Measurements from ENCODE around the gene DRD5.
"Not testable (repeated sequence)": the region's sequence is repeated elsewhere in the genome, so short reads cannot be mapped to it uniquely, and the experiment has no call there.

DRD5 gene

DNA sequence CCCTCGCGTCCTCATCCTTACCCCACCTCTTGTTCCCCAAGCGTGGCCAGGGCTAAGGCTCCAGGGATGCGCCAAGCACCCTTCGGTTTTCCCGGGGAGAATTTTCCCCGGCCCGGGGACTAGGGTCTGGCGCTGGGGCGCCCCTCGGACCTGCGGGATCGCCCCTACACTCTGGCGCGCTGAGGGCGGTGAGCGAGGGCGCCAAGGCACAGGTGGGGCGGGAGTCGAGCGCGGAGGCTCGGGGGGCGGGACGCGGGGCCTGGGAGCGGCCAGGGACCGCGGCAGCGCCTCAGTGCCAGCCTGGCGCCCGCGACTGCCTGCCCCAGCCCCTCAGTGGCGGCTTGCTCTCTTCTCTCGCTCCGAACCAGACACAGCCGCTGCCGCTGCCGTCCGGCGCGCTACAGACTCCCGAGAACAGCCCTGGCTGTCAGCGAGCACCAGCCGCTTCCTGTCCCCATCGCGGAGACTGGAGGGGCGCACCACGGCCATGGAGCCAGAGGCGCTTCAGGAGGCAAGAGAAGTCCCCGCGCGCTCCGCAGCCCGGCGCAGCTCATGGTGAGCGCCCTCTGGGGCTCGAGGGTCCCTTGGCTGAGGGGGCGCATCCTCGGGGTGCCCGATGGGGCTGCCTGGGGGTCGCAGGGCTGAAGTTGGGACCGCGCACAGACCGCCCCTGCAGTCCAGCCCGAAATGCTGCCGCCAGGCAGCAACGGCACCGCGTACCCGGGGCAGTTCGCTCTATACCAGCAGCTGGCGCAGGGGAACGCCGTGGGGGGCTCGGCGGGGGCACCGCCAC lies at the start of gene DRD5:
TSS of gene DRD5 (plus strand) at position 292 of the 793 bp plus-strand sequence. CDS start at position 688, 396 bp downstream.
- Histone ChIP-seq H3K36me3 (ENCODE audit: control insufficient read depth, insufficient read depth, low read length) (no peaks in the 10 kb centered on the region), H3K4me1 (ENCODE audit: control insufficient read depth, insufficient read depth, low read length) (peaks cover 3% of the 10 kb centered on the region; the same call in 1 of the 2 replicates), H3K9me3 (ENCODE audit: control insufficient read depth, insufficient read depth, low read length) (no peaks in the 10 kb centered on the region), H3K27me3 (ENCODE audit: control insufficient read depth, insufficient read depth, low read length) (peaks cover 21% of the 10 kb centered on the region), H3K4me3 (ENCODE audit: low read length) (peak within 1 kb of the TSS; percentile 33; the same call in 1 of the 2 replicates), H3K27ac (ENCODE audit: low read length) (no peak within 1 kb of the TSS)
- WGBS (ENCODE audit: insufficient coverage, insufficient read length): no CpG with 5 or more reads among the region's 78 CpGs
- no peak for DNase-seq (ENCODE audit: low read depth, low spot score)

- H3K9me3 ChIP-seq (ENCODE audit: control insufficient read depth, insufficient read depth, low read length); DNase-seq (ENCODE audit: low read depth, low spot score); H3K4me1 ChIP-seq (ENCODE audit: control insufficient read depth, insufficient read depth, low read length); H3K27ac ChIP-seq (ENCODE audit: low read length); H3K4me3 ChIP-seq (ENCODE audit: low read length); H3K36me3 ChIP-seq (ENCODE audit: control insufficient read depth, insufficient read depth, low read length); H3K27me3 ChIP-seq (ENCODE audit: control insufficient read depth, insufficient read depth, low read length): not testable (repeated sequence)
- WGBS (ENCODE audit: insufficient coverage, insufficient read length): no CpG with 5 or more reads among the region's 4 CpGs
Observed at GRCh38 chr4:9732256-9732655, 49.2 kb upstream of the DRD5 start.

DNA sequence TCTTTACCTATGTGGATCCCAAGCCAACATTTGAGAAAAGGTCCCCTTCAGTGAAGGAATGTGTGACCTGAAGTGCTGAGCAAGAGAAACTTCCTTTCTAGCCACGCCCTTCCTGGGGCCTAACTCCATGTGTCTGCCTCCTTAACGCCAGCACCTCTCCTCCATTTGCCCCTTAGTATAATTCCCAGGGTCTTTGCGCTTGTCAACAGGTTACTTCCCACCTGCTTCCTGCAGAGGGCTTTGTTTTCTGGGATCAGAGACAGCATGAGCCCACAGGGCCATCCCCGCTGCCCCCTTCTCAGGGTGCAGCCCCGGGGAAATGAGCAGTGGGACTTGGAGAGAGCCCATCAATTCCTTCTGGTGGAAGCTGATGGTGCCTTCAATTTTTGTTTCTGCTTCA lies 45.9 kb upstream of the DRD5 start:
- no CpG with 5 or more reads among the region's 5 CpGs for WGBS (ENCODE audit: insufficient coverage, insufficient read length)
- no peak overlapping the region for H3K4me3 ChIP-seq (ENCODE audit: low read length)
- H3K4me1 ChIP-seq (ENCODE audit: control insufficient read depth, insufficient read depth, low read length): no peaks in the 10 kb centered on the region
- H3K27me3 ChIP-seq (ENCODE audit: control insufficient read depth, insufficient read depth, low read length): no peaks in the 10 kb centered on the region
- DNase-seq (ENCODE audit: low read depth, low spot score): no peak
- H3K9me3 ChIP-seq (ENCODE audit: control insufficient read depth, insufficient read depth, low read length): no peaks in the 10 kb centered on the region
- no peak overlapping the region for H3K27ac ChIP-seq (ENCODE audit: low read length)
- H3K36me3 ChIP-seq (ENCODE audit: control insufficient read depth, insufficient read depth, low read length): no peaks in the 10 kb centered on the region

- H3K4me1 ChIP-seq (ENCODE audit: control insufficient read depth, insufficient read depth, low read length); DNase-seq (ENCODE audit: low read depth, low spot score); H3K36me3 ChIP-seq (ENCODE audit: control insufficient read depth, insufficient read depth, low read length); H3K27me3 ChIP-seq (ENCODE audit: control insufficient read depth, insufficient read depth, low read length); H3K9me3 ChIP-seq (ENCODE audit: control insufficient read depth, insufficient read depth, low read length); H3K27ac ChIP-seq (ENCODE audit: low read length); H3K4me3 ChIP-seq (ENCODE audit: low read length): not testable (repeated sequence)
- no CpG with 5 or more reads among the region's 7 CpGs for WGBS (ENCODE audit: insufficient coverage, insufficient read length)
Observed at GRCh38 chr4:9737280-9737679, 44.2 kb upstream of the DRD5 start.

DNA sequence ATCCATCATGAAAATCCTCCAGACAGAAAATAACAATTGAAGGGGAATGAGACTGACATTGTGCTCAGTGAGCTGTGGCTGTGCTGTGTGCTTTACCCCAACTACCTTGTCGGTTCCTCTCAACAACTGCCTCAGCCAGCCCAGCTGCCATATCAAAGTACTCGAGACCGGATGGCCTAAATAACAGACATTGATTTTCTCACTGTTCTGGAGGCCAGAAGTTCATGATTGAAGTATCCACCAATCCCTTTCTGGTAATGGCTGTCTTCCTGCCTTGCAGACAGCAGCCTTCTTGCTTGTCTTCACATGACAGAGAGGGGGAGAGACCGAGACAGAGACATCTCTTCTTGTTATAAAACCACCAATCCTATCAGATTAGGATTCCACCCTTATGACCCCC lies 37.6 kb upstream of the DRD5 start:
- H3K36me3 ChIP-seq (ENCODE audit: control insufficient read depth, insufficient read depth, low read length); H3K9me3 ChIP-seq (ENCODE audit: control insufficient read depth, insufficient read depth, low read length): not testable (repeated sequence)
- WGBS (ENCODE audit: insufficient coverage, insufficient read length): no CpG with 5 or more reads among the region's 4 CpGs

DNA sequence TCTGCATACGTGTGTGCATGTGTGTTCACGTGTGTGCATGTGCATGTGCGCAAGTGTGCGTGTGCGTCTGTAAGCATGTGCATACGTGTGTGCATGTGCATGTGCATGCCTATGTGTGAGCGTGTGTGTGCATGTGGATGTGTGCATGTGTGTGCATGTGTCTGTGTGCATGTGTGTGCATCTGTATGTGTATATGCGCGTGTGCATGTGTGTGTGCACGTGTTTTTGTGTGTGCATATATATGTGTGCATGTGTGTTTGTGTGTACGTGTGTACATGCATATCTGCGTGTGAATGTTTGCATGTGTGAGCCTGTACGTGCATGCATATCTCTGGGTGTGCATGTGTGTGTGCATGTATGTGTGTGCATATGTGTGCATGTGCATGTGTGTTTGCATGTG lies 35.7 kb upstream of the DRD5 start:
- H3K36me3 ChIP-seq (ENCODE audit: control insufficient read depth, insufficient read depth, low read length): no peaks in the 10 kb centered on the region
- no peaks in the 10 kb centered on the region for H3K9me3 ChIP-seq (ENCODE audit: control insufficient read depth, insufficient read depth, low read length)
- H3K4me1 ChIP-seq (ENCODE audit: control insufficient read depth, insufficient read depth, low read length): no peaks in the 10 kb centered on the region
- DNase-seq (ENCODE audit: low read depth, low spot score): no peak
- H3K27ac ChIP-seq (ENCODE audit: low read length): no peak overlapping the region
- no CpG with 5 or more reads among the region's 13 CpGs for WGBS (ENCODE audit: insufficient coverage, insufficient read length)
- H3K4me3 ChIP-seq (ENCODE audit: low read length): no peak overlapping the region
- no peaks in the 10 kb centered on the region for H3K27me3 ChIP-seq (ENCODE audit: control insufficient read depth, insufficient read depth, low read length)

More for the DNA sequence above, 37.6 kb upstream of the DRD5 start:
- not testable (repeated sequence) for H3K27me3 ChIP-seq (ENCODE audit: control insufficient read depth, insufficient read depth, low read length); H3K4me1 ChIP-seq (ENCODE audit: control insufficient read depth, insufficient read depth, low read length); DNase-seq (ENCODE audit: low read depth, low spot score); H3K4me3 ChIP-seq (ENCODE audit: low read length); H3K27ac ChIP-seq (ENCODE audit: low read length)

GRCh38 chr4:9758641-9759317 lies 22.7 kb upstream of the DRD5 start:
- H3K27ac ChIP-seq (ENCODE audit: low read length): no peak overlapping the region
- DNase-seq (ENCODE audit: low read depth, low spot score): no peak
- H3K4me1 ChIP-seq (ENCODE audit: control insufficient read depth, insufficient read depth, low read length): no peaks in the 10 kb centered on the region
- no peaks in the 10 kb centered on the region for H3K27me3 ChIP-seq (ENCODE audit: control insufficient read depth, insufficient read depth, low read length)
- H3K9me3 ChIP-seq (ENCODE audit: control insufficient read depth, insufficient read depth, low read length): no peaks in the 10 kb centered on the region
- H3K4me3 ChIP-seq (ENCODE audit: low read length): no peak overlapping the region
- WGBS (ENCODE audit: insufficient coverage, insufficient read length): no CpG with 5 or more reads among the region's 32 CpGs
- H3K36me3 ChIP-seq (ENCODE audit: control insufficient read depth, insufficient read depth, low read length): no peaks in the 10 kb centered on the region

DNA sequence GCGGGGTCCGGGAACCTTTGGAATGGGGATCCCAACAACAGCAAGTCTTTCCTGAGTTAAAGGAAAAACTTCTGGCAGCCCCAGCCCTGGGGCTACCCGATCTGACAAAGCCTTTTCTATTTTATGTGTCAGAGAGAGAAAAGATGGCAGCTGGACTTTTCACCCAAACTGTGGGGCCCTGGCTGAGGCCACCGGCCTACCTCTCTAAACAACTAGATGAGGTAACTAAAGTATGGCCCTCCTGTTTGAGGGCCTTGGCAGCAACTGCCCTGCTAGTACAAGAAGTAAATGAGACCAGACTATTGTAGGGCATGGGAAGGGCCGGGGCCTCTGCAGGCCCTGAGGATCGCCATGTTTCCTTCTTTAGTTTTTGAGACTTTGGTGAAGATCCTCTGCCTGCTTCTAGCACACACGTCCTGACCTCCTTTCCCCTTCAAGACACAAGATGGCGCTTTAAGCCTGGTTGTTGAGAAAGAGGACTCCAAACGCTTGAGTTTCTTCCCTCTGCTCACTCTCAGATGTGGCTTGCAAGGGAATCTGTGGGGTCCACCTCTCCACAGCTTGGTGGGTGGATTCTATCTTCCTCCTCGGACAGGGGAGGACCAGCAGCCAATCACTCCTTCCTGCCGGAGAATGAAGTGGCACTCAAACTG lies 18.5 kb upstream of the DRD5 start:
- peak; percentile 52 for DNase-seq (ENCODE audit: low read depth, low spot score)
- H3K4me1 ChIP-seq (ENCODE audit: control insufficient read depth, insufficient read depth, low read length): no peaks in the 10 kb centered on the region
- no peaks in the 10 kb centered on the region for H3K9me3 ChIP-seq (ENCODE audit: control insufficient read depth, insufficient read depth, low read length)
- no peak overlapping the region for H3K4me3 ChIP-seq (ENCODE audit: low read length)
- H3K27ac ChIP-seq (ENCODE audit: low read length): no peak overlapping the region
- WGBS (ENCODE audit: insufficient coverage, insufficient read length): no CpG with 5 or more reads among the region's 11 CpGs
- H3K36me3 ChIP-seq (ENCODE audit: control insufficient read depth, insufficient read depth, low read length): no peaks in the 10 kb centered on the region
- no peaks in the 10 kb centered on the region for H3K27me3 ChIP-seq (ENCODE audit: control insufficient read depth, insufficient read depth, low read length)

GRCh38 chr4:9764155-9764696 lies 17.2 kb upstream of the DRD5 start:
- Histone ChIP-seq H3K36me3 (ENCODE audit: control insufficient read depth, insufficient read depth, low read length) (no peaks in the 10 kb centered on the region), H3K9me3 (ENCODE audit: control insufficient read depth, insufficient read depth, low read length) (no peaks in the 10 kb centered on the region), H3K27ac (ENCODE audit: low read length) (no peak overlapping the region), H3K27me3 (ENCODE audit: control insufficient read depth, insufficient read depth, low read length) (no peaks in the 10 kb centered on the region), H3K4me3 (ENCODE audit: low read length) (no peak overlapping the region), H3K4me1 (ENCODE audit: control insufficient read depth, insufficient read depth, low read length) (no peaks in the 10 kb centered on the region)
- WGBS (ENCODE audit: insufficient coverage, insufficient read length): no CpG with 5 or more reads among the region's 5 CpGs
- DNase-seq (ENCODE audit: low read depth, low spot score): no peak

DNA sequence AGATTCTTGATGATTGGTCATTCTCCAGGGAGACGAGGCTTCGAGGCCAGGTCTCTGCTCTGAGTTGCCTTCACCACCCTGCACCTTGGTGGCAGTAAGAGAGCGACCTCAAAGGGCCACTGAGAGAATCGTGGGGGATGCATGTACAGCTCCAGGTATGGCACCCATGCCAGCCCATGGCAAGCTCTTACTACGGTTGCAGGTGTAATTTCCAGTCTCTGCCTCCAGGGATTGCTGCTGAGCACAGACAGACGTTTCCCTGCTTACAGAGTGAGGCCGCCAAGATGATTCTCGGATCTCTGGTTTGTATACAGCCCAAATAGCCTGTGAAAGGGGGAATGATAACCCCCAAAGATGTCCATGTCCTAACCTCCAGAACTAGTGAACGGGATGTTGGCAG lies 16.3 kb upstream of the DRD5 start:
- H3K4me3 ChIP-seq (ENCODE audit: low read length): no peak overlapping the region
- H3K27ac ChIP-seq (ENCODE audit: low read length): no peak overlapping the region
- WGBS (ENCODE audit: insufficient coverage, insufficient read length): no CpG with 5 or more reads among the region's 9 CpGs
- H3K4me1 ChIP-seq (ENCODE audit: control insufficient read depth, insufficient read depth, low read length): no peaks in the 10 kb centered on the region
- H3K36me3 ChIP-seq (ENCODE audit: control insufficient read depth, insufficient read depth, low read length): no peaks in the 10 kb centered on the region
- no peaks in the 10 kb centered on the region for H3K27me3 ChIP-seq (ENCODE audit: control insufficient read depth, insufficient read depth, low read length)
- no peaks in the 10 kb centered on the region for H3K9me3 ChIP-seq (ENCODE audit: control insufficient read depth, insufficient read depth, low read length)
- DNase-seq (ENCODE audit: low read depth, low spot score): peak; percentile 16

All from iPS DF 6.9 (cell line).